MG63 (cell line): ENCODE results near the gene UTP20. TPM values are rescaled to one million over a fixed set of nuclear protein-coding genes. Genes with fewer than 3 reads are reported as not detected.

Source experiments
- DNase-seq: peaks from one replicate; pipeline ENCODE4 v3.0.0-alpha.2; 2020
- H3K27me3 ChIP-seq: fragments of 250-450 bp; sonication (Bioruptor Pico); 2 replicates; pipeline ENCODE4 v1.5.1; 2020; ENCODE audit warnings: mild to moderate bottlenecking, moderate library complexity
- H3K36me3 ChIP-seq: fragments of 250-450 bp; sonication (Bioruptor Pico); 2 replicates; pipeline ENCODE4 v1.5.1; 2020; ENCODE audit warnings: mild to moderate bottlenecking, moderate library complexity
- H3K4me3 ChIP-seq: fragments of 250-450 bp; sonication (Bioruptor Pico); 2 replicates; pipeline ENCODE4 v1.5.1; 2020; ENCODE audit warnings: mild to moderate bottlenecking, moderate library complexity
- H3K9me3 ChIP-seq: fragments of 250-450 bp; sonication (Bioruptor Pico); 2 replicates; pipeline ENCODE4 v1.5.1; 2020; ENCODE audit warnings: mild to moderate bottlenecking, moderate library complexity
- total RNA-seq: library from RNA; depleted of rRNA; stranded (reverse); fragments of >200 nt; shearing (Covaris generic); gene quantifications from 2 replicates; pipeline ENCODE4 v1.2.3, GENCODE V29; 2014; ENCODE audit warnings: low replicate concordance; rRNA removed

The UTP20 gene
- total RNA-seq, result 11.2 and 15.6 TPM in 2 replicates

- no peaks in the 10 kb centered on the region for H3K27me3 ChIP-seq
- no peaks in the 10 kb centered on the region for H3K9me3 ChIP-seq
- DNase-seq, result peak; percentile 80
- peaks cover 13% of the 10 kb centered on the region for H3K36me3 ChIP-seq
- H3K4me3 ChIP-seq, result peak within 1 kb of the TSS; percentile 93
Observed at GRCh38 chr12:101280006-101280505, at the start of gene UTP20. Gene UTP20, plus strand, starts transcription at chr12:101280105. Its CDS starts 178 bp downstream, at chr12:101280283.

- no peak overlapping the region for H3K4me3 ChIP-seq
- H3K9me3 ChIP-seq, result no peaks in the 10 kb centered on the region
- DNase-seq, result peak; percentile 9
- no peaks in the 10 kb centered on the region for H3K36me3 ChIP-seq
- no peaks in the 10 kb centered on the region for H3K27me3 ChIP-seq
Observed at GRCh38 chr12:101230547-101230946, 49.4 kb upstream of the UTP20 start.

GRCh38 chr12:101231636-101232035 is 48.3 kb upstream of the UTP20 start:
- Histone ChIP-seq H3K27me3 (no peaks in the 10 kb centered on the region), H3K4me3 (no peak overlapping the region), H3K36me3 (no peaks in the 10 kb centered on the region), H3K9me3 (no peaks in the 10 kb centered on the region)
- DNase-seq, result no peak

- Histone ChIP-seq H3K4me3 (no peak overlapping the region), H3K36me3 (no peaks in the 10 kb centered on the region), H3K27me3 (no peaks in the 10 kb centered on the region), H3K9me3 (no peaks in the 10 kb centered on the region)
- DNase-seq, result no peak
Observed at GRCh38 chr12:101235686-101236085, 44.2 kb upstream of the UTP20 start.

- Histone ChIP-seq H3K4me3 (no peak overlapping the region), H3K36me3 (no peaks in the 10 kb centered on the region), H3K27me3 (no peaks in the 10 kb centered on the region), H3K9me3 (no peaks in the 10 kb centered on the region)
- DNase-seq, result no peak
Observed at GRCh38 chr12:101238306-101238705, 41.6 kb upstream of the UTP20 start.

- Histone ChIP-seq H3K27me3 (no peaks in the 10 kb centered on the region), H3K36me3 (no peaks in the 10 kb centered on the region), H3K9me3 (no peaks in the 10 kb centered on the region), H3K4me3 (no peak overlapping the region)
- no peak for DNase-seq
Observed at GRCh38 chr12:101238800-101239329, 41.0 kb upstream of the UTP20 start.

- no peaks in the 10 kb centered on the region for H3K27me3 ChIP-seq
- DNase-seq, result no peak
- no peak overlapping the region for H3K4me3 ChIP-seq
- no peaks in the 10 kb centered on the region for H3K36me3 ChIP-seq
- no peaks in the 10 kb centered on the region for H3K9me3 ChIP-seq
Observed at GRCh38 chr12:101243074-101243473, 36.8 kb upstream of the UTP20 start.

- H3K9me3 ChIP-seq, result no peaks in the 10 kb centered on the region
- no peaks in the 10 kb centered on the region for H3K27me3 ChIP-seq
- H3K4me3 ChIP-seq, result no peak overlapping the region
- H3K36me3 ChIP-seq, result no peaks in the 10 kb centered on the region
- no peak for DNase-seq
Observed at GRCh38 chr12:101243616-101244015, 36.3 kb upstream of the UTP20 start.

- no peaks in the 10 kb centered on the region for H3K9me3 ChIP-seq
- no peaks in the 10 kb centered on the region for H3K36me3 ChIP-seq
- H3K4me3 ChIP-seq, result no peak overlapping the region
- no peak for DNase-seq
- no peaks in the 10 kb centered on the region for H3K27me3 ChIP-seq
Observed at GRCh38 chr12:101256266-101256665, 23.6 kb upstream of the UTP20 start.

- no peak overlapping the region for H3K4me3 ChIP-seq
- H3K36me3 ChIP-seq, result no peaks in the 10 kb centered on the region
- no peaks in the 10 kb centered on the region for H3K9me3 ChIP-seq
- H3K27me3 ChIP-seq, result no peaks in the 10 kb centered on the region
- no peak for DNase-seq
Observed at GRCh38 chr12:101257357-101257756, 22.5 kb upstream of the UTP20 start.

GRCh38 chr12:101267111-101267510 is 12.8 kb upstream of the UTP20 start:
- Histone ChIP-seq H3K27me3 (no peaks in the 10 kb centered on the region), H3K4me3 (no peak overlapping the region), H3K9me3 (no peaks in the 10 kb centered on the region), H3K36me3 (no peaks in the 10 kb centered on the region)
- no peak for DNase-seq

- Histone ChIP-seq H3K9me3 (no peaks in the 10 kb centered on the region), H3K4me3 (no peak overlapping the region), H3K27me3 (peaks cover 3% of the 10 kb centered on the region; the same call in 1 of the 2 replicates), H3K36me3 (no peaks in the 10 kb centered on the region; the same call in 1 of the 2 replicates)
- no peak for DNase-seq
Observed at GRCh38 chr12:101276433-101276832, 3.5 kb upstream of the UTP20 start.

GRCh38 chr12:101277443-101277842 is 2.5 kb upstream of the UTP20 start:
- Histone ChIP-seq H3K9me3 (no peaks in the 10 kb centered on the region), H3K27me3 (peaks cover 1% of the 10 kb centered on the region; the same call in 1 of the 2 replicates), H3K4me3 (no peak overlapping the region), H3K36me3 (peaks cover under 1% of the 10 kb centered on the region)
- no peak for DNase-seq

- DNase-seq, result no peak
- Histone ChIP-seq H3K27me3 (no peaks in the 10 kb centered on the region), H3K4me3 (no peak overlapping the region), H3K36me3 (peaks cover 43% of the 10 kb centered on the region), H3K9me3 (no peaks in the 10 kb centered on the region)
Observed at GRCh38 chr12:101287357-101287756, 7.5 kb downstream of the UTP20 start.

- no peaks in the 10 kb centered on the region for H3K9me3 ChIP-seq
- no peaks in the 10 kb centered on the region for H3K27me3 ChIP-seq
- H3K36me3 ChIP-seq, result peaks cover 45% of the 10 kb centered on the region
- no peak for DNase-seq
- no peak overlapping the region for H3K4me3 ChIP-seq
Observed at GRCh38 chr12:101297661-101298060, 17.8 kb downstream of the UTP20 start.

- no peak for DNase-seq
- Histone ChIP-seq H3K9me3 (no peaks in the 10 kb centered on the region), H3K4me3 (no peak overlapping the region), H3K36me3 (peaks cover 46% of the 10 kb centered on the region), H3K27me3 (no peaks in the 10 kb centered on the region)
Observed at GRCh38 chr12:101298426-101298825, 18.5 kb downstream of the UTP20 start.

- H3K9me3 ChIP-seq, result no peaks in the 10 kb centered on the region
- H3K27me3 ChIP-seq, result no peaks in the 10 kb centered on the region
- no peak overlapping the region for H3K4me3 ChIP-seq
- H3K36me3 ChIP-seq, result peaks cover 49% of the 10 kb centered on the region
- no peak for DNase-seq
Observed at GRCh38 chr12:101299346-101299745, 19.4 kb downstream of the UTP20 start.

- peaks cover 49% of the 10 kb centered on the region for H3K36me3 ChIP-seq
- no peaks in the 10 kb centered on the region for H3K9me3 ChIP-seq
- no peak overlapping the region for H3K4me3 ChIP-seq
- no peaks in the 10 kb centered on the region for H3K27me3 ChIP-seq
- DNase-seq, result no peak
Observed at GRCh38 chr12:101299931-101300330, 20.0 kb downstream of the UTP20 start.
